H1 (cell line): ENCODE results near the gene SMYD5. TPM values are rescaled to one million over a fixed set of nuclear protein-coding genes. Genes with fewer than 3 reads are reported as not detected.

Experiments used
- CTCF ChIA-PET: fragments of 300-600 bp; sonication (Branson Sonifier 250); formaldehyde crosslinking; loops from one replicate; lab custom pipeline; 2021; ENCODE audit not compliant: partially characterized antibody; lab: Charles Lee
- POLR2A ChIA-PET: fragments of 300-600 bp; sonication (Branson Sonifier 250); formaldehyde crosslinking; loops from one replicate; lab custom pipeline; 2021; ENCODE audit warnings: inconsistent platforms; ENCODE audit not compliant: partially characterized antibody; lab: Charles Lee
- DNase-seq, 2 experiments: peaks; one replicate each; pipeline versions ENCODE4 v3.0.0 to v3.0.0-alpha.2; 2010 to 2022; ENCODE audit warnings: low spot score in 2 of 2, low read depth in 1 of 2, mixed read lengths in 1 of 2
- FAIRE-seq: peaks from 2 replicates; lab custom pipeline; 2011; peaks lifted over from hg19 to GRCh38; lab: Jason Lieb, UNC
- H2AFZ ChIP-seq: 2 replicates; pipeline ENCODE4 v1.8.1; 2012; ENCODE audit warnings: low read length, inconsistent platforms
- H2AK5ac ChIP-seq: 2 replicates; pipeline ENCODE4 v1.6.1; 2013; ENCODE audit warnings: low read depth, low read length
- H2BK120ac ChIP-seq: replicated peaks from 2 replicates; pipeline ENCODE3; 2013; ENCODE audit warnings: low read depth, low read length, inconsistent platforms
- H2BK12ac ChIP-seq: 2 replicates; pipeline ENCODE4 v1.6.1; 2013; ENCODE audit warnings: low read depth, low read length
- H2BK15ac ChIP-seq: 2 replicates; pipeline ENCODE4 v1.6.1; 2013; ENCODE audit warnings: low read length
- H2BK20ac ChIP-seq: 2 replicates; pipeline ENCODE4 v1.6.1; 2013; ENCODE audit warnings: low read length
- H2BK5ac ChIP-seq: 2 replicates; pipeline ENCODE4 v1.6.1; 2013; ENCODE audit warnings: low read depth, low read length
- H3K14ac ChIP-seq: 2 replicates; pipeline ENCODE4 v1.6.1; 2013; ENCODE audit warnings: inconsistent platforms; ENCODE audit not compliant: insufficient read length
- H3K18ac ChIP-seq: 2 replicates; pipeline ENCODE4 v1.6.1; 2013; ENCODE audit warnings: low read length; ENCODE audit errors: extremely low read depth
- H3K23ac ChIP-seq: 2 replicates; pipeline ENCODE4 v1.6.1; 2013; ENCODE audit warnings: inconsistent platforms; ENCODE audit not compliant: insufficient read length
- H3K23me2 ChIP-seq: 2 replicates; pipeline ENCODE4 v1.6.1; 2013; ENCODE audit warnings: low read depth, low read length
- H3K27ac ChIP-seq: 2 replicates; pipeline ENCODE4 v1.6.1; 2011; ENCODE audit warnings: low read depth, low read length, inconsistent platforms
- H3K27me3 ChIP-seq, 4 experiments: replicated peaks in 1 of 4; 1 replicate in 1 of 4; 2 replicates in 3 of 4; pipeline versions ENCODE4 v1.6.1 to v1.8.1; 2011 to 2013; ENCODE audit warnings: low read length in 3 of 4, mild to moderate bottlenecking in 3 of 4, inconsistent platforms in 2 of 4, mixed read lengths in 2 of 4, moderate library complexity in 1 of 4; ENCODE audit not compliant: control insufficient read depth in 3 of 4, insufficient read depth in 3 of 4; ENCODE audit errors: extremely low read depth in 1 of 4
- H3K36me3 ChIP-seq, 4 experiments: 2 replicates each; pipeline versions ENCODE4 v1.6.1 to v1.8.1; 2011 to 2013; ENCODE audit warnings: mild to moderate bottlenecking in 4 of 4, low read length in 3 of 4, moderate library complexity in 2 of 4, control low read depth in 1 of 4, inconsistent platforms in 1 of 4; ENCODE audit not compliant: insufficient read depth in 4 of 4, control insufficient read depth in 2 of 4
- H3K4ac ChIP-seq: replicated peaks from 2 replicates; pipeline ENCODE3; 2013; ENCODE audit warnings: low read length, low read depth, mixed read lengths, inconsistent platforms; ENCODE audit not compliant: insufficient read length
- H3K4me1 ChIP-seq, 4 experiments: replicated peaks in 1 of 4; 1 replicate in 1 of 4; 2 replicates in 3 of 4; pipeline versions ENCODE4 v1.6.1 to v1.8.1; 2011 to 2013; ENCODE audit warnings: low read length in 3 of 4, inconsistent platforms in 2 of 4, mixed read lengths in 1 of 4; ENCODE audit not compliant: insufficient read depth in 4 of 4, control insufficient read depth in 3 of 4
- H3K4me2 ChIP-seq, 2 experiments: 2 replicates each; pipeline versions ENCODE4 v1.6.1 to v1.8.1; 2011 to 2013; ENCODE audit warnings: low read depth in 2 of 2, low read length in 2 of 2, control low read depth in 1 of 2, inconsistent platforms in 1 of 2, mild to moderate bottlenecking in 1 of 2; ENCODE audit not compliant: insufficient read depth in 1 of 2
- H3K4me3 ChIP-seq, 4 experiments: fragments of 200-600, 300-600 bp in 1 of 4; sonication (generic), shearing (Covaris generic), sonication (Bioruptor Twin) in 1 of 4; 2 replicates each; pipeline versions ENCODE4 v1.5.1 to v1.8.1; 2011 to 2016; ENCODE audit warnings: low read length in 4 of 4, low read depth in 3 of 4, control low read depth in 2 of 4, inconsistent platforms in 2 of 4, mild to moderate bottlenecking in 2 of 4, mixed read lengths in 1 of 4, moderate library complexity in 1 of 4; ENCODE audit not compliant: insufficient read depth in 2 of 4; ENCODE audit errors: extremely low read depth in 1 of 4
- H3K56ac ChIP-seq: replicated peaks from 2 replicates; pipeline ENCODE3; 2013; ENCODE audit warnings: low read depth, mild to moderate bottlenecking, mixed read lengths, low read length, inconsistent platforms; ENCODE audit not compliant: insufficient read length
- H3K79me1 ChIP-seq: 2 replicates; pipeline ENCODE4 v1.6.1; 2013; ENCODE audit warnings: low read depth, low read length, control low read depth
- H3K79me2 ChIP-seq, 2 experiments: 2 replicates each; pipeline versions ENCODE4 v1.6.1 to v1.8.1; 2012 to 2013; ENCODE audit warnings: low read length in 2 of 2, mild to moderate bottlenecking in 2 of 2, inconsistent platforms in 1 of 2; ENCODE audit not compliant: insufficient read depth in 2 of 2, control insufficient read depth in 1 of 2
- H3K9ac ChIP-seq, 4 experiments: replicated peaks in 1 of 4; 1 replicate in 1 of 4; 2 replicates in 3 of 4; pipeline versions ENCODE4 v1.6.1 to v1.8.1; 2011 to 2013; ENCODE audit warnings: low read depth in 3 of 4, low read length in 3 of 4, control low read depth in 2 of 4, mild to moderate bottlenecking in 2 of 4, moderate library complexity in 2 of 4, inconsistent platforms in 1 of 4; ENCODE audit errors: extremely low read depth in 1 of 4
- H3K9me3 ChIP-seq, 2 experiments: 2 replicates each; pipeline versions ENCODE4 v1.6.1 to v1.8.1; 2012 to 2013; ENCODE audit warnings: mild to moderate bottlenecking in 2 of 2, moderate library complexity in 2 of 2, control low read depth in 1 of 2, inconsistent platforms in 1 of 2, low read depth in 1 of 2, low read length in 1 of 2, mixed read lengths in 1 of 2; ENCODE audit not compliant: insufficient read depth in 2 of 2
- H4K20me1 ChIP-seq, 2 experiments: replicated peaks in 1 of 2; 2 replicates each; pipeline versions ENCODE3 to v1.8.1; 2011 to 2013; ENCODE audit warnings: inconsistent platforms in 2 of 2, low read length in 2 of 2, mild to moderate bottlenecking in 1 of 2; ENCODE audit not compliant: insufficient read depth in 2 of 2, control insufficient read depth in 1 of 2
- H4K5ac ChIP-seq: 2 replicates; pipeline ENCODE4 v1.6.1; 2013; ENCODE audit warnings: low read length, low read depth, mixed read lengths, inconsistent platforms; ENCODE audit not compliant: insufficient read length
- H4K8ac ChIP-seq: 2 replicates; pipeline ENCODE4 v1.8.0; 2013; ENCODE audit warnings: mild to moderate bottlenecking, moderate library complexity, low read length, inconsistent platforms; ENCODE audit not compliant: insufficient read depth; ENCODE audit errors: extremely low read depth
- H4K91ac ChIP-seq: replicated peaks from 2 replicates; pipeline ENCODE3; 2013; ENCODE audit warnings: low read length, mixed read lengths, inconsistent platforms; ENCODE audit not compliant: insufficient read length
- BRCA1 ChIP-seq: IDR thresholded peaks from 2 replicates; pipeline ENCODE4 v1.6.1; 2012; ENCODE audit warnings: low read depth, low read length, improper control_type of control experiment
- KDM4A ChIP-seq: IDR thresholded peaks from one replicate; pipeline ENCODE4 v1.7.1; 2012; ENCODE audit warnings: low read depth, mild to moderate bottlenecking, moderate library complexity, low read length, inconsistent platforms; ENCODE audit not compliant: severe bottlenecking
- PHF8 ChIP-seq: fragments of 200-600 bp; sonication (generic); conservative IDR thresholded peaks from 2 replicates; pipeline ENCODE4 v1.7.1; 2012; ENCODE audit warnings: low read depth, mild to moderate bottlenecking, inconsistent platforms, low read length, moderate library complexity
- RBBP5 ChIP-seq: IDR thresholded peaks from 2 replicates; pipeline ENCODE4 v1.7.1; 2012; ENCODE audit warnings: low read depth, mild to moderate bottlenecking, inconsistent platforms, low read length, moderate library complexity, borderline replicate concordance
- SP2 ChIP-seq: IDR thresholded peaks from 2 replicates; pipeline ENCODE4 v1.6.1; 2012; ENCODE audit warnings: mild to moderate bottlenecking, low read length, inconsistent platforms
- WGBS, 2 experiments: shearing (Covaris generic) in 1 of 2; methylation state at CpG; one replicate each; pipeline versions ENCODE4 v1.1.6 to v1.1.7; 2013 to 2015; ENCODE audit warnings: low lambda C conversion rate in 2 of 2, mixed read lengths in 2 of 2, inconsistent platforms in 1 of 2, low coverage in 1 of 2, missing lambda C conversion rate in 1 of 2; ENCODE audit not compliant: insufficient replicate concordance in 2 of 2, insufficient coverage in 1 of 2, insufficient read length in 1 of 2; ENCODE audit errors: extremely low coverage in 1 of 2, missing lambda C conversion rate in 1 of 2; 5-methylcytosine and 5-hydroxymethylcytosine counted together
- polyA plus RNA-seq, 7 experiments: library from polyadenylated mRNA; depleted of rRNA in 3 of 7; stranded (reverse) in 5 of 7; unstranded in 2 of 7; fragments of >200 nt in 5 of 7; fragments of 200-250 nt in 2 of 7; gene quantifications; 1 replicate in 5 of 7; 2 replicates in 1 of 7; 4 replicates in 1 of 7; pipeline versions ENCODE4 v1.2.1 to v1.2.3, GENCODE V29; 2011 to 2013; ENCODE audit warnings: missing spikeins in 2 of 7, mixed read lengths in 2 of 7
- total RNA-seq: library from RNA; stranded (reverse); fragmentation: NEBNext Ultra II Directional; extraction: Animal tissue kit (Norgen Biotek cat#: 25700); gene quantifications from 2 replicates; pipeline ENCODE4 v1.2.1, GENCODE V29; 2021

The SMYD5 gene
- total and polyA plus RNA-seq, 2 of the 8 experiments (the other 6 are each of a cell fraction or from before 2014, with no cell fraction given), result 35.2 to 56.7 TPM

GRCh38 chr2:73232403-73233153 is 18.5 kb downstream of the SMYD5 start:
- no peak overlapping the region for H3K14ac ChIP-seq
- H4K8ac ChIP-seq, result no peak overlapping the region
- H3K4me1 ChIP-seq, result peaks cover 8 to 16% (median 11%) of the 10 kb centered on the region in 4 experiments; a peak in 6 of 7 replicates
- no peak overlapping the region for H4K5ac ChIP-seq
- FAIRE-seq, result no peak
- H3K36me3 ChIP-seq, result no peaks in the 10 kb centered on the region; a peak in 1 of 8 replicates
- no peak for DNase-seq
- WGBS, 2 experiments, result 10% methylated on average over 37 of the region's 37 CpGs; no CpG with 5 or more reads in 1 of the 2 experiments
- no peak overlapping the region for H2AK5ac ChIP-seq
- no peak overlapping the region for H3K18ac ChIP-seq
- H2BK20ac ChIP-seq, result no peak overlapping the region
- H3K56ac ChIP-seq, result no peak overlapping the region
- H2BK12ac ChIP-seq, result no peak overlapping the region
- H2BK15ac ChIP-seq, result no peak overlapping the region; the same call in 1 of the 2 replicates
- no peaks in the 10 kb centered on the region for H3K9me3 ChIP-seq
- no peak overlapping the region for H4K91ac ChIP-seq
- H3K23ac ChIP-seq, result no peak overlapping the region
- H3K4me3 ChIP-seq, result peak overlapping the region; percentile 48 to 93 (median 64)
- H3K27ac ChIP-seq, result no peak overlapping the region
- H3K79me1 ChIP-seq, result peaks cover 8% of the 10 kb centered on the region
- TF ChIP-seq BRCA1 (no peak), SP2 (no peak), RBBP5 (no peak), PHF8 (peak; percentile 37; the same call in 1 of the 2 replicates), KDM4A (peak; percentile 28)
- H3K27me3 ChIP-seq, result no peaks in the 10 kb centered on the region; a peak in 2 of 7 replicates
- H3K9ac ChIP-seq, result peak overlapping the region in 2 of 4 experiments; percentile 8 to 65; a peak in 2 of 7 replicates
- peaks cover 21% of the 10 kb centered on the region for H3K23me2 ChIP-seq
- peak overlapping the region; percentile 94 to 99 for H3K4me2 ChIP-seq
- peaks cover 34 to 35% of the 10 kb centered on the region in 2 experiments for H3K79me2 ChIP-seq
- H2BK5ac ChIP-seq, result no peak overlapping the region
- 0 out of 2 replicates have a peak overlapping the region, but pooled peaks have one; percentile 15 for H2AFZ ChIP-seq
- H2BK120ac ChIP-seq, result no peak overlapping the region
- no peak overlapping the region for H3K4ac ChIP-seq
- ChIA-PET CTCF (interaction anchor here (0.5 to 10.2 kb wide), 8 partner anchors 11 to 147 kb away, joined by 3 to 51 read pairs (median 4); partner anchors contain the start of gene SMYD5), POLR2A (interaction anchor here (0.8 to 8.8 kb wide), 9 partner anchors 12 to 171 kb away, joined by 3 to 113 read pairs (median 39); partner anchors contain the start of genes RAB11FIP5 and SMYD5)
- H4K20me1 ChIP-seq, result peaks cover 9 to 19% of the 10 kb centered on the region in 2 experiments
